HCT116 (cell line): Measurements from ENCODE around the gene HORMAD2. TPM values are rescaled to one million over a fixed set of nuclear protein-coding genes. Genes with fewer than 3 reads are reported as not detected.

ENCODE experiments used
- ATAC-seq: fragments of 200-7000 bp; cut with Tn5 transposase; 2 replicates; pipeline ENCODE4 v1.9.1; 2020; ENCODE audit warnings: mild to moderate bottlenecking, moderate library complexity
- BruUV-seq: library from RNA; stranded (reverse); fragments of 400-500 nt; replicated peaks from 2 replicates; lab custom pipeline; 2021; lab: Mats Ljungman, UMichigan
- CTCF ChIA-PET: fragments of 300-600 bp; sonication (Branson Sonifier 250); formaldehyde crosslinking; loops from one replicate; lab custom pipeline; 2021; ENCODE audit warnings: antibody characterized with exemption; lab: Charles Lee
- POLR2A ChIA-PET: fragments of 300-600, 350-600 bp; sonication (Branson Sonifier 250); formaldehyde crosslinking; loops from one replicate; lab custom pipeline; 2021; ENCODE audit warnings: antibody characterized with exemption; lab: Charles Lee
- RAD21 ChIA-PET, 2 experiments: fragments of 300-600 bp; sonication (Branson Sonifier 250); formaldehyde crosslinking; loops; one replicate each; lab custom pipeline; 2023; ENCODE audit warnings: low total read pairs in 2 of 2; ENCODE audit not compliant: uncharacterized antibody in 2 of 2, unreplicated experiment in 2 of 2, low non-redundant PET in 1 of 2; lab: Charles Lee
- DNase-seq: peaks from one replicate; pipeline ENCODE4 v3.0.0-alpha.2; 2010; ENCODE audit warnings: low read depth, low spot score
- H2AFZ ChIP-seq: fragments of 200-600 bp; shearing (Covaris generic), sonication (generic); 2 replicates; pipeline ENCODE4 v1.6.1; 2017; ENCODE audit warnings: low read depth, mixed run types, mixed read lengths, antibody characterized with exemption, low read length; ENCODE audit not compliant: poor library complexity, severe bottlenecking
- H3K27ac ChIP-seq: 2 replicates; pipeline ENCODE4 v1.5.1; 2012; ENCODE audit warnings: low read depth, low read length
- H3K27me3 ChIP-seq: fragments of 200-600 bp; sonication (generic); 2 replicates; pipeline ENCODE4 v1.6.1; 2016; ENCODE audit warnings: mixed run types, low read length, mixed read lengths; ENCODE audit not compliant: insufficient read depth
- H3K36me3 ChIP-seq, 2 experiments: fragments of 200-500 bp in 1 of 2; fragments of 200-600 bp in 1 of 2; sonication (Bioruptor generic) in 1 of 2; sonication (generic) in 1 of 2; 2 replicates each; pipeline versions ENCODE4 v1.5.1 to v1.6.1; 2014 to 2016; ENCODE audit warnings: low read length in 2 of 2, inconsistent platforms in 1 of 2, mixed read lengths in 1 of 2, mixed run types in 1 of 2; ENCODE audit not compliant: insufficient read depth in 2 of 2, control insufficient read depth in 1 of 2
- H3K4me1 ChIP-seq, 2 experiments: fragments of 200-600 bp in 1 of 2; sonication (generic) in 1 of 2; 2 replicates each; pipeline versions ENCODE4 v1.5.1 to v1.6.1; 2012 to 2017; ENCODE audit warnings: low read length in 2 of 2, inconsistent platforms in 1 of 2, mild to moderate bottlenecking in 1 of 2, mixed read lengths in 1 of 2, mixed run types in 1 of 2, moderate library complexity in 1 of 2; ENCODE audit not compliant: insufficient read depth in 2 of 2, control insufficient read depth in 1 of 2
- H3K4me2 ChIP-seq: fragments of 200-600 bp; sonication (generic); 2 replicates; pipeline ENCODE4 v1.6.1; 2017; ENCODE audit warnings: mixed run types, low read length, mixed read lengths
- H3K4me3 ChIP-seq, 2 experiments: fragments of 200-600 bp in 1 of 2; sonication (generic) in 1 of 2; replicated peaks in 1 of 2; 2 replicates each; pipeline ENCODE4 v1.5.1; 2011 to 2016; ENCODE audit warnings: low read length in 2 of 2, control low read depth in 1 of 2, low read depth in 1 of 2, mild to moderate bottlenecking in 1 of 2, mixed read lengths in 1 of 2, mixed run types in 1 of 2
- H3K79me2 ChIP-seq: fragments of 200-600 bp; sonication (generic); 2 replicates; pipeline ENCODE4 v1.6.1; 2017; ENCODE audit warnings: mild to moderate bottlenecking, mixed run types, low read length, moderate library complexity, mixed read lengths; ENCODE audit not compliant: insufficient read depth
- H3K9ac ChIP-seq: fragments of 200-600 bp; sonication (generic); 2 replicates; pipeline ENCODE4 v1.6.1; 2016; ENCODE audit warnings: low read length, mixed read lengths
- H3K9me2 ChIP-seq: fragments of 200-600 bp; sonication (generic), shearing (Covaris generic); 2 replicates; pipeline ENCODE4 v1.6.1; 2017; ENCODE audit warnings: mixed run types, mild to moderate bottlenecking, moderate library complexity; ENCODE audit not compliant: insufficient read depth
- H3K9me3 ChIP-seq, 2 experiments: fragments of 200-500 bp in 1 of 2; fragments of 200-600 bp in 1 of 2; sonication (Bioruptor generic) in 1 of 2; sonication (generic) in 1 of 2; 2 replicates each; pipeline ENCODE4 v1.6.1; 2014 to 2017; ENCODE audit warnings: low read length in 2 of 2, mixed read lengths in 2 of 2, inconsistent platforms in 1 of 2, low read depth in 1 of 2, mild to moderate bottlenecking in 1 of 2, mixed run types in 1 of 2, moderate library complexity in 1 of 2; ENCODE audit not compliant: control insufficient read depth in 1 of 2, insufficient read depth in 1 of 2
- H4K20me1 ChIP-seq: fragments of 200-600 bp; sonication (generic), shearing (Covaris generic); 2 replicates; pipeline ENCODE4 v1.6.1; 2017; ENCODE audit warnings: mixed run types, mild to moderate bottlenecking, moderate library complexity; ENCODE audit not compliant: insufficient read depth
- EZH2 ChIP-seq: fragments of 200-600 bp; sonication (generic); IDR thresholded peaks from 2 replicates; pipeline ENCODE4 v1.6.1; 2017; ENCODE audit warnings: antibody characterized with exemption, mixed run types
- FOSL1 ChIP-seq: IDR thresholded peaks from 2 replicates; pipeline ENCODE4 v1.6.1; 2012; ENCODE audit warnings: low read depth
- POLR2AphosphoS5 ChIP-seq: IDR thresholded peaks from 2 replicates; pipeline ENCODE4 v1.6.1; 2011; ENCODE audit warnings: mild to moderate bottlenecking, low read depth, low read length, moderate library complexity
- ZFX ChIP-seq: fragments of 450-650 bp; IDR thresholded peaks from 2 replicates; pipeline ENCODE4 v1.6.1; 2017
- intact Hi-C: fragments of 100-400 bp; cut with micrococcal nuclease; formaldehyde crosslinking; loops from 2 replicates; pipeline ENCODE4 v1.10.0; 2022
- total RNA-seq: library from RNA; stranded (reverse); gene quantifications from one replicate; pipeline ENCODE4 v1.2.1, GENCODE V29; 2021; ENCODE audit not compliant: unreplicated experiment
- TF ChIP-seq, protein P1 (sequence below): IDR thresholded peaks from 2 replicates; pipeline ENCODE4 v1.6.1; 2012

HORMAD2 gene
- total RNA-seq, 1 experiment from 2014 or later, result not detected

GRCh38 chr22:30186041-30186440 lies 105.8 kb downstream of the HORMAD2 start:
- Histone ChIP-seq H3K9me3 (no peaks in the 10 kb centered on the region), H4K20me1 (no peaks in the 10 kb centered on the region), H3K4me1 (peaks cover 0 to 25% of the 10 kb centered on the region in 2 experiments; a peak in 1 of 4 replicates), H3K27ac (no peak overlapping the region), H3K9me2 (no peaks in the 10 kb centered on the region), H3K79me2 (no peaks in the 10 kb centered on the region), H2AFZ (peak overlapping the region; percentile 27), H3K9ac (no peak overlapping the region), H3K4me3 (no peak overlapping the region), H3K36me3 (no peaks in the 10 kb centered on the region), H3K4me2 (no peak overlapping the region), H3K27me3 (no peaks in the 10 kb centered on the region)
- ChIA-PET RAD21 (no interaction called here), POLR2A (interaction anchor here (2.0 kb wide), 1 partner anchor 10 kb away, joined by 8 read pairs; no protein-coding TSS in a partner anchor), CTCF (interaction anchor here (1.2 kb wide), 1 partner anchor 102 kb away, joined by 4 read pairs; no protein-coding TSS in a partner anchor)
- DNase-seq, result no peak
- TF ChIP-seq, protein P1, sequence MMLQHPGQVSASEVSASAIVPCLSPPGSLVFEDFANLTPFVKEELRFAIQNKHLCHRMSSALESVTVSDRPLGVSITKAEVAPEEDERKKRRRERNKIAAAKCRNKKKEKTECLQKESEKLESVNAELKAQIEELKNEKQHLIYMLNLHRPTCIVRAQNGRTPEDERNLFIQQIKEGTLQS, result no peak
- no peak for TF ChIP-seq EZH2
- no peak for TF ChIP-seq POLR2AphosphoS5
- no TSS peak for BruUV-seq
- no peak for ATAC-seq
- intact Hi-C loops, result no loop called here

GRCh38 chr22:30186510-30186909 lies 106.2 kb downstream of the HORMAD2 start:
- Histone ChIP-seq H3K36me3 (no peaks in the 10 kb centered on the region), H3K79me2 (no peaks in the 10 kb centered on the region), H3K4me1 (peaks cover 0 to 25% of the 10 kb centered on the region in 2 experiments; a peak in 1 of 4 replicates), H2AFZ (peak overlapping the region; percentile 27), H3K4me3 (no peak overlapping the region), H3K4me2 (no peak overlapping the region), H3K27ac (no peak overlapping the region), H3K9me2 (no peaks in the 10 kb centered on the region), H4K20me1 (no peaks in the 10 kb centered on the region), H3K9me3 (no peaks in the 10 kb centered on the region), H3K27me3 (no peaks in the 10 kb centered on the region), H3K9ac (no peak overlapping the region)
- ChIA-PET CTCF (no interaction called here), RAD21 (no interaction called here), POLR2A (interaction anchor here (2.0 kb wide), 1 partner anchor 10 kb away, joined by 8 read pairs; no protein-coding TSS in a partner anchor)
- no peak for DNase-seq
- TF ChIP-seq ZFX (no peak), FOSL1 (no peak)
- no TSS peak for BruUV-seq
- intact Hi-C loops, result no loop called here
- no peak for ATAC-seq
